GM18868 (cell line): Measurements from ENCODE around the gene HSD17B3.
"Not testable (repeated sequence)": the region's sequence is repeated elsewhere in the genome, so short reads cannot be mapped to it uniquely, and the experiment has no call there.

ENCODE experiments used
- ATAC-seq: cut with Tn5 transposase; IDR thresholded peaks from one replicate; pipeline ENCODE4 v1.9.1; 2021; ENCODE audit warnings: mild to moderate bottlenecking, moderate library complexity; ENCODE audit not compliant: unreplicated experiment

HSD17B3 gene

GRCh38 chr9:96309850-96310249, 7.9 kb upstream of the HSD17B3 start:
- ATAC-seq = no peak

GRCh38 chr9:96306958-96307357, 5.0 kb upstream of the HSD17B3 start:
- ATAC-seq = not testable (repeated sequence)

GRCh38 chr9:96305171-96305570, 3.2 kb upstream of the HSD17B3 start:
- ATAC-seq = no peak

- no peak for ATAC-seq
Observed at GRCh38 chr9:96304230-96304629, 2.3 kb upstream of the HSD17B3 start.

- no peak for ATAC-seq
Observed at GRCh38 chr9:96299823-96300222, 2.2 kb downstream of the HSD17B3 start.

GRCh38 chr9:96294159-96294545, 7.8 kb downstream of the HSD17B3 start:
- ATAC-seq = no peak

GRCh38 chr9:96293498-96294158, 8.3 kb downstream of the HSD17B3 start:
- no peak for ATAC-seq

- no peak for ATAC-seq
Observed at GRCh38 chr9:96289392-96289791, 12.6 kb downstream of the HSD17B3 start.

GRCh38 chr9:96281641-96282040, 20.3 kb downstream of the HSD17B3 start:
- no peak for ATAC-seq

- no peak for ATAC-seq
Observed at GRCh38 chr9:96279932-96280331, 22.0 kb downstream of the HSD17B3 start.

- ATAC-seq = no peak
Observed at GRCh38 chr9:96274939-96275338, 27.0 kb downstream of the HSD17B3 start.

GRCh38 chr9:96270236-96270744, 31.7 kb downstream of the HSD17B3 start:
- ATAC-seq = no peak

- ATAC-seq = no peak
Observed at GRCh38 chr9:96258967-96259366, 43.0 kb downstream of the HSD17B3 start.

GRCh38 chr9:96256800-96257199, 45.2 kb downstream of the HSD17B3 start:
- ATAC-seq = no peak

- no peak for ATAC-seq
Observed at GRCh38 chr9:96255698-96256097, 46.3 kb downstream of the HSD17B3 start.

GRCh38 chr9:96253059-96253696, 48.8 kb downstream of the HSD17B3 start:
- no peak for ATAC-seq

GRCh38 chr9:96251451-96251850, 50.5 kb downstream of the HSD17B3 start:
- ATAC-seq = no peak

GRCh38 chr9:96249746-96250145, 52.2 kb downstream of the HSD17B3 start:
- ATAC-seq = no peak

GRCh38 chr9:96246267-96246671, 55.7 kb downstream of the HSD17B3 start:
- ATAC-seq = no peak

GRCh38 chr9:96245399-96245798, 56.6 kb downstream of the HSD17B3 start:
- no peak for ATAC-seq

- ATAC-seq = no peak
Observed at GRCh38 chr9:96243778-96244177, 58.2 kb downstream of the HSD17B3 start.

- no peak for ATAC-seq
Observed at GRCh38 chr9:96242811-96243210, 59.2 kb downstream of the HSD17B3 start.
